ENCODE results near the gene ADAMTS14.

Gene ADAMTS14

DNA sequence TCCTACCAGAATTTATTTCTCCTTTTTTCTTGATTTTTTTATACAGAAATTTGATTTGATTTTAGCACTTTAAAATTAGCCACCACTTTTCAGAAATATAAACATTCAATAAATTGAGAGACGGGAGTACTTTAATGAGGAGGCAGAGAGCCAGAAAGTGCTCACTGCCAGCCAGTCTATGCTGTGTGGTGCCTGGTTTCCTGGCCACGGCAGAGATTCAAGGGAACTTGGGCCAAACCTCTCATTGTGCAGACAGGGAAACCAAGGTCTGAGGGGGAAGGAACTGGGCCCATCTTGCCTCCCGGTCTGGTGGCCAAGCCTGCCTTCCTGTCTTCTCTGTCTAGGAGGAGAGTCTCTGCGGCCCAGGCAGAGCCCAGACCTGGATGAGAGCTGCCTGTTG is 25.9 kb downstream of the ADAMTS14 start:
- no peak for DNase-seq

DNA sequence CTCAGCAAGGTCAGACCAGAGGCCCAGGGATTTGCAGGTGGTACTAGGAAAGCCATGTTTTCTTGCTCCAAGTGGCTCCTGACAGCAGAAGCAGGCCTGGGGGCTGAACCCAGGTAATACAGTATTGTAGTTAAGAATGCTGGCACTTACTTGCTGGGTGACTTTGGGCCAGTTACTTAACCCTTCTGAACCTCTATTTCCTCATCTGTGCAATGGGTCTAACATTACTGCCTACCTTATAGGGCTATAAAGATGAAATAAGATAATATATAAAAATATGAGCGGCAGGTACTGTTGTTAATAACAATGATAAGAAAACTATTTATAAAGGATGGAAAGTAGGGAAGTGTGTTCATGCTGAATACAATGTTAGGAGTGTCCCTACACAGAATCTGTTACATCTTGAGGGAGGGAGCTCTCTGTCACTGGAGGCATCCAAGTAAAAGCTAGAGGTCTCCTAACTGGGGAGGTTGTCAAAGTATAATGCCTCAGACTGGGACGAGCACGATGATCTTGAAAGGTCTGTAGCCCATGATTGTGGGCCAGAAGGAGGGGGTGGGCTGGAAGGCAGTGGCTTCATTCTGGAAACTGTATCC is 26.9 kb downstream of the ADAMTS14 start:
- no peak for DNase-seq

DNA sequence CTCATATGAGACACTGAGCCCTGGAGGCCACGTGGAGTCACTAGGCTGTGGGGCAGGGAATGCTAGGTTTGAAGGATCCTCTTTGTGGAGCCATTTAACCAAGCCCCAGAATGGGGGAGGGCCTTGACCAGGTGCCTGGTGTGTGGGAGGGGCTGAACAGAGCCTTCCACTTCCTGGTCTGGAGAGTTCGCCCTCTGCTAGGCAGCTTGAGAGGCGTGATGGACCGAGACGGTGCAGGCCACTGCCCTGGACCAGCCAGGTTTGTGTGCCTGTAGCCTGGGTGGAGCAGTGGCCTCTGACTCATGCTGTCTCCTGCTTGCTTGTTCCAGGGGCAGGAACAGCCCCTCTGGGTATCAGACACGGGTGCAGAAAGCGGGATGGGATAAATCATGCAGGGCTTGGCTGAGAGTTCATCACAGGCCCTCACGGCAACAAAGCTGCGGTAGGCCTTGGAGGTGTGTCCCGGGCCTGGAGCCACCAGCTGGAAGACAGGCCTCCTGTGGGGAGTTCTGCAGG is 27.4 kb downstream of the ADAMTS14 start:
- DNase-seq: no peak

DNA sequence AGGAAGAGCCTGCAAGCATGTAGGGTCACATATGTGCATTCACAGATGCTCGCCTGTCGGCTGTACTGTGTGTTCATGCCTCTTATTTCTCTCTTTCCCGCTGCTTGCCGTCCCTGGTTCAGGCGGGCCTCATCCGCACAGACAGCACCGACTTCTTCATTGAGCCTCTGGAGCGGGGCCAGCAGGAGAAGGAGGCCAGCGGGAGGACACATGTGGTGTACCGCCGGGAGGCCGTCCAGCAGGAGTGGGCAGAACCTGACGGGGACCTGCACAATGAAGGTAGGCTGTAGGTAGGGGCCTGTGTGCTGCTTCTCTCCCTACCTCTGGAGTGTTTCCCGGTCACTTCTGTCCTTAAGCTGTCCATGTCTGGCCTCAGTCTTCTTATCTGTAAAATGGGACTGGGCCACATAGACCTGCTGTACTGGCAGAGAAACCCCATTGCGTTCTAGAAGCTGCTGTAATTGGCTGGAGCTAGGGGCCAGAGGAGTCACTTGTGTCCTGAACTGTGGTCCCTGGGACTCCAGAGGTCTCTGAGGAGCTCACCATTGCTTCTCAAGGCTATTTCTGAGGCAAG is 30.0 kb downstream of the ADAMTS14 start:
- DNase-seq: no peak

DNA sequence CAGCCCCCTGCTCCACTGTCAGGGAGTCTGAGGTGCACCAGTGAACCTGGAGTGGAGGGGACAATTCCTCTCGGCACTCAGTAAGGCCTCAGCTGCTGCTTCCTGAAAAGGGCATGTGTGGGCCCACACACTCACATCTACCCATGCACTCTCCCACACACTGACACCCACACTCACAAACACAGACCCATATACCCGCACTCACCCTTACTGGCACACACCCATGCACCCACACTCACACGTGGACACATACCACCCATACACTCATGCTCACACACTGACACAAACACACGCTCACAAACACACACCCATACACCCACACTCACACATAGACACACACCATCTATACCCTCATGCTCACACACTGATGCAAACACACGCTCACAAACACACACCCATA is 31.9 kb downstream of the ADAMTS14 start:
- DNase-seq: no peak

DNA sequence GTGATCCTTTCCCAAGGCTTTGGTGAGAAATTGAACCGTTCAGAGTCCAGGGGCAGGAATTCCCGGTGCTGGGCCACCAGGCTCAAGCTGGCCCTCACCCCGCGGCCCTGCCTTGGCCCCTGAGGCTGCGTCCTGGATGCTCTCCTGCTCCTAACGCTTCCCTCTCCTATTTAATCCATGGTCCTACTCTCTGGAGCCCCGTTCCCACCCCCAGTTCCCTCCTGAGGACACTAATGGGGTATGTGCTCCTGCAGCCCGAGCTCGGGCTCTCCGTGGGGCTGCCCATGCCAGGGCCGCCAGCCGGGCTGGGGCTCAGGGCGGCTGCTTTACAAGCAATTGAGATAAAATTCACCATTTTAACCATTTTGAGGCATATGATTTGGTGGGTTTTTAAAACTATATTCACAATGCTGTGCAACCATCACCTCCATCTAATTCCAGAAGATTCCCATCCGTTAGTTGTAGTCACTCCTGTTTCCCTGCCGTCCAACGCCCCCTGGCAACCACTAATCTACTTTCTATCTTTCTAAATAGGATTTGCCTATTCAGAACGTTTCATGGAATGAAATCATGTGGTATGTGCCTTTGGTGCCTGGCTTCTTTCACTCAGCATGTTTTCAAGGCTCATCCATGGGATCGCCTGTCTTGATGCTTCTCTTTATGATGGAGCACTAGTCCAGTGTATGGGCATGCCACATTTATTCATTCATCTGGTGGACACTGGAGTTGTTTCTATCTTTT is 33.0 kb downstream of the ADAMTS14 start:
- no peak for DNase-seq

DNA sequence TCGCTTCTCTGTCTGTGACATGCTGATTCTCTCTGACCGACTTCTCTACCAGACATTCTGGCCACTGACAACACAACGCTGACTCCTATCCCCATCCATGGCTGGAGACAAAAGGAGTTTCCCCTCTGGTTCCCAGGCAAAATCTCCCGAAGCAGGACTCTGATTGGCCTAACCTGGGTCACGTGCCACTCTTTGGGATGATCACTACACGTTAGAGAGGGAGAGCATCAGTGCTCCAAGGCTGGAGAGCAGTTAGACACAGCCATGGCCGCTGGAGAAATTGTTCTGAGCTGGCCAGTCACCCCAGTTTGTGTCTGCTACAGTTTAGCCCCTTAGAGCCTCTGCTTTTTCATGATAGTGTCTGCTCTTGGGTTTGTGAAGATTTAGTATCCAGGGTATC is 38.9 kb downstream of the ADAMTS14 start:
- no peak for DNase-seq

DNA sequence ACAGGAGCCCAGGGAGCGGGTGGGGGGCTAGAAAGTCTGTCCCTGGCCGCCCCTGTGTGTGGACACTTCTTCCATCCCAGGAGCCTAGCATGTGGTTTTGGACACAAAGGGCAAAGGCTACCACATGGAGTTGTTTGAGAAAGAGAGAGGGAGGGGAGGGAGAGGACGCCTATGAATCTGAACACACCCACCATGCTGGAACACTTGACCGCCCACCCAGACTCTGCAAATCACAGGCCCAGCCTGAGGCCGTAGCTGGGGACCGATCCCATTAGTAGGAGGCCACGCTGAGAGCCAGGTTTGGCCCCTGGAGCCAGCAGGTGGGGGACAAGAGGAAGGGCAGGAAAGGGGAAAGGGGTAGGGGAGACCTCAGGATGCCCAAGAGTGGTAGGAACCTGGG is 39.6 kb downstream of the ADAMTS14 start:
- no peak for DNase-seq

DNA sequence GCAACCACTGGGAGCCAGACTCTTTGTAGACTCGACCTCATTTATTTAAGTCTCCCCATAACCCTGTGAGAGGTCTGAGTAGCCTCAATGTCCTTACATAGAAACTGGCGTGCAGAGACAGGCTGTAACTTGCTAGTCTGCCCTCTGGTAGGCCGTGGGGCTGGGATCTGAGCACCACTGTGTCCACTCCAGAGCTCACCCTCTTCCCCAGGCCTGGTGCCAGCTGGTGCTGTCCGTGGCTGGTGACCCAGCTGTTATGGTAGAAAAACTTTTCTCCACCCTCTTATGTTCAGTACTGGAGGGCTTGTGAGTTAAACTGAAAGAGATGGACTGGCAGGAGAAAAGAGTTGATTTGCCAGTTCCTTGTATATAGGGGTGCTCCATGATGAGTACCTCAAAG is 41.9 kb downstream of the ADAMTS14 start:
- no peak for DNase-seq

DNA sequence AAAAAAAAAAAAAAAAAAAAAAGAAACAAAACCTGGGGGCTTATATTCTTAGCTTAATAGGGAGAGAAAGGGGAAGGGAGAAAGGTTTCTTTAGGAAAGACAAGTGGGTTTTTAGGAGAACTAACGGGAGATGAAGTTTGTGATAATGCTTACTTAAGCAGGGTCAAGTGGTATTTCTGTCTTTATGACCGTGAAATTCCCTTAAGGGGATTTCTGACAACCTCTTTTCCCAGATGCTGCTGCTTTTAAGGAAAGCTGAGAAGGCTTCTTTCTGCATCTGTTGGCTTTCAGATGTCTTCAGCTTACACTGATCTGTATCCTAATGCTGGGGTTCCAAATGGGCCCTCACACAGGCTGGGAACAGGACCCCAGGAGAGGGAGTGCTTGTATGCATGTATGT is 42.6 kb downstream of the ADAMTS14 start:
- no peak for DNase-seq

DNA sequence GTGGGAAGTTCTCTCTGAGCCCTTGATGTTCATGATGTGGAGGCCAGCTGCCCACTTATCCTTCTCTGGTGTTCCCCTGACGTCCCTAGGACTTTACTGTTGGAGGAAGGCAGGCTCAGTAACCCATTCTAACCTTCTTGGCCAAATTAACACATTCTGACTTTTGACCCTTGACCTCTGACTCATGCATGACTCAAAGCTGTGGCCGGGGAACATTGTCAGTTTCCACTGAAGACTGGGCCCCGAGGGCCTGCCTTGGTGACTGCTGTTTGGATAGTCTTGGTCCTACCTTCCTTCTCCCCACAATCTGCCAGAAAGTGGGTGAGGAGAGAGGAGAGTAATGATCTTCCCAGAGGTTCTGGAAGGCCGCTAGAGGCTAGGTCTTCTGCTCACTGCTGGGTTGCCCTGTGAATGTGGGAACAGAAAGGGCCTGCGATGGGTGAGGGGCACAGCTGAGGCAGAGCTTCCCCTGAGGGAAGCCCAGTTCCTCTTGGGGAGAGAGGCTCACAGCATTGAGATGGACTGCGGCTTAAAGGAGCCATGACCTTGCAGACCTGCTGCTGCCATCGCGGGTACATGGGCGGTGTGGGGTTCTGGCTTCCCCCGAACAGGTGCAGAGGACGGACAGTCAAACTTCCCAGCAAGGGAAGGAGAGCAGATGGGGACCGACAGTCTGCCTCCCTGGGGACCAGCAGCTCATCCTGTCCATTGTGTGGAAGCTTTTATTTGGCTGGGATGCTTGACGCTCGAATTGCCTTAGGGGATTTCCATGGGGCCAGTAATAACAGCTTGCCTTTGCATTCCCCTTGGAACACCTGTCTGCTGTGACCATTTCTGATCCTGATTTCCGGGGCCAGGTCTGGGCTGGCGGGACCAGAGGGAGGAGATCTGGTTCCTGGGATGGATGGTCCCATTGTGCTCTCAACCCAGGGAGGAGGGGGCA is 43.8 kb downstream of the ADAMTS14 start:
- DNase-seq: peak; percentile 24

DNA sequence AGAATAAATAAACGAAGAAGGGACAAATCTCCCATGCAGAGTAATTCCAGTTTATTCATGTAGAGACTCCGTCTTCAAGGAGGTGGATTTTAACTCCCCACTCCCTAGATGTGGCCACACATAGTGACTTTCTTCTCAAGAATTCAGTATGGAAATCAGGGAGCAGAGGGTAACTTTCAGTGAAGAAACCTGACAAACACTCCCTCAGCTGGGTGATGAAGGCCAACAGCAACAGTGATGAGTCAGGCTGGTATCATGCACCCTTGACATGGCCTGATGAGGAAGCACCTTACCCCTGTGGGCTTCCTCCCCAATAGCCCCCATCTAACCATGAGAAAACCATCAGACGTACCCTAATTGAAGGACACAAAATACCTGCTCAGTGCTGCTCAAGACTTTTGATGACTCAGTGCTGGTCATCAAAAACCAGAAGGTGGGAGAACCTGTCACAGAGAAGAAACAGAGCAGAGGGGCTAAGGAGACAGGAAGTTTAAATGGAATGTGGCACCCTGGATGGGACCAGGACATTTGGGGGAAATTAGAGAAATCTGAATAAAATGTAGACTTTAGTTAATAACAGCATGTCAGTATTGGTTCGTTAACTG is 50.6 kb downstream of the ADAMTS14 start:
- DNase-seq: no peak

DNA sequence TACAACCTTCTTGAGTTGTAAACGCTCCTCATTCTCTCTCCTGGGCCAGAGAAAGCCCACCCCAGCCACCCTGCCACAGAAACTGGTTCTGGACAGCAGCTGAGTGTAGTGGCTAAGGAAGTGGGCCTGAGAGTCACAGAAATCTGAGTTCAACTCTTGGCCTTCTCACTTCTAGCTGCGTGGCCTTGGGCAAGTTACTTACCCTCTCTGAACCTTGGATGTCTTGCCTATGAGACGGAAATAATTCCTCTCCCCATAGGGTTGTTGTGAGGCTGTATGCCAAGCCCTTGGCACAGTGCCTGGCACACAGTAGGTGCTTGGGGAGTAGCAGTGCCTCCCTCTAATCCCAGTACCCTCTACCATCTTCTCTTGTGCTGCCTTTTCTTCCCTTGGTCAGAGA is 51.5 kb downstream of the ADAMTS14 start:
- DNase-seq: no peak

DNA sequence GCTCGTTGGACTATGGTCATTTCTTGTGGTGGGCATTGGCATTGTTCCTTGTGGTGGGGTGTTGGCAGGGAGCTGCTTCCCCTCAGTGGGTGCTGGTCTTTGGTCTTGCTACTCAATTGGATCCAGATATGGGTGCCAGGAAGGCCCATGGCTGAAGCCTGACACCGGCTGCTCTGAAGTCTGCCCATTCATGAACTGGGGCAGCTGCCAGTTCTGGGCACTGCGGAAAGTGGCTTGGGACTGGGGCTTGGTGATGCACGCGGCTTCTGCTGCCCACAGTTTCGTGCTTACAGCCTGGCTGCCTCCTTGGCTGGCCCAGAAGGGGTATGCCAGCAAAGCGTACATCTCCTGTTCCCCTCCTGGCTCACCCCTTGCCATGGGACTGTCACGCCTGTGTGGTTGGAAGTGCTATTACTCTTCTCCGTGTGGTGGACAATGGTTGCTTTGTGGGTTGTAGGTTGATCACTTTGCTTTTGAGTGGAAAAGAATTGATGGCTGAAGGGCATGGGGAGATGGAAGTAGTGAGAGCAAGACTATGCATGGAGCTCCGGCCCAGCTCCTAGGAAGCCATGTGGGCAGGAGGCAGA is 54.7 kb downstream of the ADAMTS14 start:
- no peak for DNase-seq

DNA sequence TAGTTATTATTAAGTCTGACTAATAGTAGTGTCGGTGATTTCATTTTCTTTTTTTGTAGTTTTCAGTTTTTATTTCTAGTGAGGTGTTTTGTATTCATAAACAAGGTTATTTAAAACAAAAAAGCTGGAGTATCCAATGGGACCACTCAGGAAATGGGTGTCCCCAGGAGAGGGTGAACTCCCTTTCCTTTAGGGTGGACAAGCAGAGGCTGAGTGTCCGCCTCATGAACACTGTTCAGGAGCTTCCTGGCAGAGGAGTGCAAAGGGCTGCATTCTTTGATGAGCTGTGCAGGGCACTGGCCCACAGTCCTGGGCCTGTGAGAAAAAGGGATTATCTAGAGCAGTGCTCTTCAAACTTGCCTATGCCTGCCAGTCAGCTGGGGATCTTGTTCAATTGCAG is 56.0 kb downstream of the ADAMTS14 start:
- DNase-seq: no peak

DNA sequence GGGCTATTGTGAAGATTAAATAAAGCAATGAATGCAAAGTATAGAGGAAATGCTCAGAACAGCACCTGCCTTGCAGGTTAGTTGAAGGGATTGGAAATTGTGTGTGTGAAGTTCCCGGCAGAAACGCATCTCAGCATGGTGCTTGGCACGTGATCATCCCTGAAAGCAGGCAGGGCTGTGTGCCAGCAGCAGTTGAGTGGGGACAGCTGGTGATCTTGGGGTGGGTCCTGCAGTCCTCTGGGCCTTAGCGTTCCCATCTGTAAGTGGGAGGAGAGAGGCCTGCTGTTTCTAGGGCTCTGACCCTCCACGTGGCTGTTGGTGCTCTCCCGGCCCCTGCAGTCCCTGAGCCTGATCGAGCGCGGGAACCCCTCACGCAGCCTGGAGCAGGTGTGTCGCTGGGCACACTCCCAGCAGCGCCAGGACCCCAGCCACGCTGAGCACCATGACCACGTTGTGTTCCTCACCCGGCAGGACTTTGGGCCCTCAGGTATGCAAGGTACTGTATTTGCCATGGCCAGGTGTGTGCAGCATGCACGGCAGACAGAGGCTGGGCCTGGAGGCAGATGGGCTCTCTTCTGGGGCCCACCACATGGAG is 57.6 kb downstream of the ADAMTS14 start:
- peak; percentile 38 for DNase-seq

DNA sequence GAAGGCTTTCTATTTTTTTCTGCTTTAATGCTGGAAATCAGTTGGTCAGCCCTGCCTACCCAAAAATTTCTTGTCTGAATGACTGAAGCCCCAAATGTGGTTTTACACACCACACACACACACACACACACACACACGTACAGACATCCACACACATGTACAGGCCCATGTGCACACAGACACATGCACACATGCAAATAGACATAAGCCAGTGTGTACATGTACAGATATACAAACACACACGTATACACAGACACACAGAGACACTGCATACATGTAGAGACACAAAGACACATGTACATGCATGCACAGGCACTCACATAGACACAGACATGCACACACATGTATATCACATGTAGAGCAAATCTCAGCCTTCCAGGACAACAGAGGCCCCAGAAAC is 58.6 kb downstream of the ADAMTS14 start:
- no peak for DNase-seq

DNA sequence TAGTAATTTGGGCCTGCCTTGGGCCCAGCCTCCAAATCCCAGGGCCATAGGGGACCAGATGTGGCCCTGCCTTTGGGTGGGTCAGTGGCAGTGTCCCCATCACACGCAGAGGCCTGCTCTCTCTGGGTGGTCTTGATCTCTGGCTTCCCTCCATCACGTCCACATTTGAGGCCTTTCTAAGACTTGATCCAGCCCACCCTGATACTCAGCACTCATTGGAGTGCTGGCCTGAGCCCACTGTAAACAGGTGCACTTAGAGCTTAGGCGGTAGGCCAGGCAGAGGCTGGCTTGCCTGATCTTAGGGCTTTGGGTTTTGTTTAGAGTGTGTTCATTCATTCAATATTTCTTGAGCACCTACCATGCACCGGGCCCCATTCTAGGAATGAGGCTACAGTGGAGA is 60.3 kb downstream of the ADAMTS14 start:
- DNase-seq: no peak

DNA sequence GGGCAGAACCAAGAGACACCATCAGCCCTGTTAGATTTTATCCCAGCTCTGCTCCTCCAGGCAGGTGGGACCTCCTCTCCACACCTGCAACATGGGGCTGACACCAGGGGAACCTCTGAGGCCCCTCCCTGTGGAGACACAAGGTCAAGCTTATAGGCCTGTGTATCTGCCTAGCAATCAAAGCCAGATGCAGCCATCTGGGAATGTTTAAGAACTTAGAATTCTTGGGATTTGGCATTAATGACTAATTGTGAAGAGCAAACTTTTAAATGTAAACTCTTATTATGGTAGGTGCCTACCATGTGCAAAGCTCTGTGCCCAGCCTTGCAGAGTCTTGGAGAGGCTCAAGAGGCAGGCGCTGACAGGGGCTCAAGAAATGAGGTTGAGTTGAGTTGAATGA is 60.7 kb downstream of the ADAMTS14 start:
- no peak for DNase-seq

DNA sequence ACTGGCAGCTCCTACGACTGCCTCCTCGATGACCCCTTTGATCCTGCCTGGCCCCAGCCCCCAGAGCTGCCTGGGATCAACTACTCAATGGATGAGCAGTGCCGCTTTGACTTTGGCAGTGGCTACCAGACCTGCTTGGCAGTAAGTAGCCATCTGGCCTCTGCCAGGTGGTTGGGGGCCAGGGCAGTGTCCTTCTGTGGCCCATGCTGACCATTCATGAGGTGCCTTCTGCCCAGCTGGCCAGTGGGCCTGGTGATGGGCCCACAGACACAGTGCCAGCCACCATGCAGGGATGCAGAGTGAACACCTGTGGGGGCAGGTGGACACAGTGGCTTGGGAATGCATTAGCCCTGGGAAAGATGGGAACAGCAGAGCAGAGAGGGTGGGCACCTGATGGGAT is 62.9 kb downstream of the ADAMTS14 start:
- DNase-seq: no peak

DNA sequence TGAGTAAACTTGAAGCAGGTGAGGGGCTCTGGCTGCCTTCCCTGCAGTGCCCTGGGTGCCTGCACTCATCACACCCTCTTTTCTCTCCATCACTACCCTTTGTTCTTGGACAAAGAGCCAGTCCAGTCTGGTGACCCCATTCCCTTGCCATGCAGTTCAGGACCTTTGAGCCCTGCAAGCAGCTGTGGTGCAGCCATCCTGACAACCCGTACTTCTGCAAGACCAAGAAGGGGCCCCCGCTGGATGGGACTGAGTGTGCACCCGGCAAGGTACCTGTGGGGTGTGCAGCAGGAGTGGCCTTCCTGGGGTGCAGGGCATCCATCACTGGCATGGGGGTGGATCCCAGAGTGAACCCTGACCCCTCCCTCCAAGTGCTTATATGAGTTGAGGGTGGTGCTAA is 64.2 kb downstream of the ADAMTS14 start:
- DNase-seq: no peak

DNA sequence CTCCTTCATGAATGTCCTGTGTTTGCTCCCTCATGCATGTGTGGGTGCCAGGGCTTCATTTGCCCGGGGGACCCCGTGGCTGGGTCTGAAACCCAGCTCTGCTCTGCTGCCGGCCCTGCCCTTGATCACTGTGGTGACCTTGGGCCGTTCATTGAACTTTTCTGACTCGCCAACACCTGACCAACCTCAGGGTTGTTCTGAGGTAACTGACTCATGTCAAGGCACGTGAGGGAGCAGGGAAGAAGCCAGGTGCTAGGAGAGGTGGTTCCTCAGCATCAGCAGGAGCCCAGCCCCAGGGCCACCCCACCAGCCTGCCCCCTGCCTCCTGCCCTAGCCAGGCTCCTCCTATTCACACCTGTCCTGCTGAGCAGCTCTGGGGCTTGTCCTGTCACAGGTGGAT is 64.9 kb downstream of the ADAMTS14 start:
- no peak for DNase-seq

Data from NCI-H2107 (cell line).